PFSK-1 (cell line): ENCODE results near the gene HASPIN.

ENCODE experiments used
- FOXP2 ChIP-seq: optimal IDR thresholded peaks from 2 replicates; pipeline ENCODE3; 2011; ENCODE audit warnings: borderline replicate concordance, control low read depth, inconsistent platforms; ENCODE audit not compliant: insufficient read depth; ENCODE audit errors: extremely low read length, extremely low read depth
- POLR2AphosphoS5 ChIP-seq: IDR thresholded peaks from 2 replicates; pipeline ENCODE4 v1.6.1; 2012; ENCODE audit warnings: low read depth, mild to moderate bottlenecking, control low read depth, low read length, moderate library complexity
- REST ChIP-seq, 2 experiments: IDR thresholded peaks; 2 replicates each; pipeline versions ENCODE4 v1.6.1 to v1.8.0; 2011 to 2012; ENCODE audit warnings: low read depth in 2 of 2, low read length in 2 of 2, control low read depth in 1 of 2, inconsistent platforms in 1 of 2, mild to moderate bottlenecking in 1 of 2, moderate library complexity in 1 of 2; ENCODE audit not compliant: insufficient read depth in 1 of 2
- SIN3A ChIP-seq: IDR thresholded peaks from 2 replicates; pipeline ENCODE4 v1.6.1; 2012; ENCODE audit warnings: mild to moderate bottlenecking, low read length, moderate library complexity, borderline replicate concordance; ENCODE audit not compliant: insufficient read depth
- TAF1 ChIP-seq: IDR thresholded peaks from 2 replicates; pipeline ENCODE4 v1.6.1; 2012; ENCODE audit warnings: low read length, control low read depth, borderline replicate concordance; ENCODE audit not compliant: insufficient read depth

The HASPIN gene

DNA sequence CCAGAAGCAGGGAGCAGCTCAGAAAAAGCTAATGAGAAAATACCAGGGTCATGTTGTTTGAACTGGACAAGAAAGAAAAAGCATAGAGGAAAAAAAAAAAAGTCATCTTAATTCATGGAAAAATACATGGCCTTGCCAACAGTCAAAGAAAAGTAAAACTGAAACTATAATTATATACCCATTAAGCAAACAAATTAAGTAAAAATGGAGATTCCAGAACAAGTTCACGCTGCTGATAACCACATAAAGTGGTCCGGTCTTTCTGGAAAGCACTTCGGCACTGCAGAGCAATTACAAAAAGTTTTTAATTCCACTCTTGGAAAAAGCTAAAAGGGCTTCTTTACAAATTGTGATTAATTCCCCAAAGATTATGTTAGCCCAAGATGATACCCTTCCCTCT lies 15.3 kb upstream of the HASPIN start:
- no peak for TF ChIP-seq REST (IDR thresholded peaks at IDR 0.05; ENCODE audit: insufficient read depth in 1 of 2, low read depth in 2 of 2, low read length in 2 of 2)
- no peak for TF ChIP-seq POLR2AphosphoS5
- no peak for TF ChIP-seq FOXP2
- TF ChIP-seq SIN3A, result no peak
- no peak for TF ChIP-seq TAF1

GRCh38 chr17:3710951-3711383 lies 12.7 kb upstream of the HASPIN start:
- TF ChIP-seq POLR2AphosphoS5, result no peak
- TF ChIP-seq FOXP2, result no peak
- TF ChIP-seq REST (IDR thresholded peaks at IDR 0.05; ENCODE audit: insufficient read depth in 1 of 2, low read depth in 2 of 2, low read length in 2 of 2), result no peak
- TF ChIP-seq TAF1, result no peak
- no peak for TF ChIP-seq SIN3A

DNA sequence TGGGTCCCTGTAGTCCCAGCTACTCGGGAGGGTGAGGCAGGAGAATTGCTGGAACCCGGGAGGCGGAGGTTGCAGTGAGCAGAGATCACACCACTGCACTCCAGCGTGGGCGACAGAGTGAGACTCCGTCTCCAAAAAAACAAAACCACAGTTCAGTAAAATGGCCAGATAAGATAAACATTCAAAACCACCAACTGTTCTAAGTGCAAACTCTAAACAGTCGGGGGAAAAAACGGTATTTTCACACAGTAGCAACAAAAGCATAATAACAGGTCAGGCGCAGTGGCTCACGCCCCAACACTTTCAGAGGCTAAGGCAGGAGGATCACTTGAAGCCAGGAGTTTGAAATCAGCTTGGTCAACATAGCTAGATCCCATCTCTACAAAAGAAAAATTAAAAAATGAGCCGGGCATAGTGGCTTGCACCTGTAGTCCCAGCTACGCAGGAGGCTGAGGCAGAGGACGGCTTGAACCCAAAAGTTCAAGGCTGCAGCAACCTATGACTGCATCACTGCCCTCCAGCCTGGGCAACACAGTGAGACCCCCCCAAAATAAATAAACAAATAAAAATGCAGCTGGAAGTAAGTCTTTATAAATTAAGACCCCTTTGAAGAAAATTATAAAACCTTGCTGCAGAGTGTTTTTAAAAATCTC lies 10.8 kb upstream of the HASPIN start:
- TF ChIP-seq SIN3A (no peak), REST (IDR thresholded peaks at IDR 0.05; ENCODE audit: insufficient read depth in 1 of 2, low read depth in 2 of 2, low read length in 2 of 2) (no peak), POLR2AphosphoS5 (no peak), TAF1 (no peak), FOXP2 (no peak)

DNA sequence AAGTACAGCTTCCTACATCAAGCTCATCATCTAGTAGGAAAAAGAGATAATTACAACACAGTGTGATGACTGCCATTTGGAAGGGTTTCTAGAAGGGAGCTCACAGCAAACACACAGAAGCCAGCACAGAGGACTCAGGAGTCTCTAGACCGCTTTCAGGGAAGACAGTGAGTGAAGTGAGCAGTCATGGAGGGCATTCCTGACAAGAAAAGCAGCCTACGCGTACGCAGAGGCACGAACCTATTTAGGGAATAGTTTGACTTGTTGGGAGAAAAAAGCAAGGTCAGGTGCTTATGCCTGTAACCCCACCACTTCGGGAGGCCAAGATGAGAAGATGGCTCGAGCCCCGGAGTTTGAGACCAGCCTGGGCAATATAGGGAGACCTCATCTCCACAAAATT lies 8.4 kb upstream of the HASPIN start:
- TF ChIP-seq REST (IDR thresholded peaks at IDR 0.05; ENCODE audit: insufficient read depth in 1 of 2, low read depth in 2 of 2, low read length in 2 of 2) (no peak), FOXP2 (no peak), TAF1 (no peak), POLR2AphosphoS5 (no peak), SIN3A (no peak)

GRCh38 chr17:3718201-3718600 lies 5.5 kb upstream of the HASPIN start:
- TF ChIP-seq SIN3A, result no peak
